NCI-H187 treated with DMSO at 0.1 percent for 48 hours (cell line): ENCODE data around the gene SLC1A7.

Experiments
- DNase-seq: peaks from one replicate; lab custom pipeline; 2025; lab: John Stamatoyannopoulos, UW

SLC1A7 gene

DNA sequence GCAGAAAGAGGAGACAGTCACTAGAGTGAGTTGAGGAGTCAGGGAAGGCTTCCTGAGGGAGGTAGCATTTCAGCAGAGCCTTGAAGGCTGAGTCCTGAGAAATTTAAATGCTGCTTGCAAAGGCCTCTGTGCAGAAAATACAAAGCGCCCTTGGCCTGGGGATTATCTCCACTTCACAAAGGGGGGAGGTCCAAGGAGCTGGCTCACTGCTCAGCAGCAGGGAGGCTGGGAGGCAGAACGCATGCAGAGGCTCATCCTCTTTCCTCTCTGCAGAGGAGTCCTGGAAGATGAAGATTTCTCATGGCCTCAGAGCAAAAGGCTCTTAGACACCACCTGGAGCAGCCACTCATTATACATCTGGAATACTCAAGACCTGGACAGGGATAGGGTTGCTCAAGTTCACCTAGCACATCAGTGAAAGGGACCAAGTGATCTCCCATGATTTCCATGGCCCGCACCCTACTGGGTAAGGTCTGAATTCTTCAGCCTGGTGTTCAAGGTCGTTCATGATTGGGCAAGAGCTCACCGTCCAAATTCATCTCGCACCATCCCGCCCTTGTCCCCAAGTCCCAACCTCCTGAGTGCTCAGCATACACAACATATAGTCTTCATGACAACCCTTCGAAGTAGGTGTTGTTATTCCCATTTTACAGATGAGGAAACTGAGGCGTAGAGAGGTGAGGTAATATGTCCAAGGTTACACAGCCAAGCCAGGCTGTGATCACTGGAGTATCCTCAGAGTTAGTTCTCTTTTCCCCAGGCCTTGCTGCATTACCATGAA is 9.0 kb downstream of the SLC1A7 start:
- DNase-seq = no peak

DNA sequence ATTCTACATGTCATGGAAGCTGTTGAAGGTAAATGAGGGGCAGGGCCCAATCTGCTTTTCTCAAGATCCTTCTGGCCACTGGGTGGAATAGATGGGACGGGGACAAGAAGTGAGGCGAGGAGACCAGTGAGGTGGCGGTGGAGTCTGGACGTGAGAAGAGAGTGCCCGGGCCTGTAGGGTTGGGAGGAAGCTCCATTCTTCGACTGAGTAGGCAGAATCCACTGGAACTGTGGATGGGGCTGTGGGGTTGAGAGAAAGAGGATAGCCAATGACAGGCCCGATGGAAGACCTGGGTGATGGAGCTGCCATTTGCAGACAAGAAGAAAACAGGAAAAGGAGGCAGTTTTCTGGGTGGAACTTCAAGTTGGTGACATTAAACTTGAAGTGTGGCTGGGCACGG is 10.3 kb downstream of the SLC1A7 start:
- no peak for DNase-seq

DNA sequence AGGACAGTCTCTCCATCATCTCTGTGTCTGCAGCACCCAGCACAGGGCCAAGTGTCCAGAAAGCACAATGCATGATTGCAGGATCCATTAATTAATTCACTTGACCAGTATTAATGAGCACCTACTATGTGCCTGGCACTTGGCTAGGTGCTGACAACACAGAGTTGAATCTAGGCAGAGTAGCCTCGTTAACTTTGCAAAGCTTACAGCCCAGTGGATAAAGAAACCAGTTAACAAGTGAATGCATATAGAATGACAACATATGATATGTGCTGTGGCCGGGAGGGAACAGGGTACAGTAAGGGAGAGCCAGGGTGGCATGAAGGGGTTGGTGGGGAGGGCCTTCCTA is 10.9 kb downstream of the SLC1A7 start:
- no peak for DNase-seq

DNA sequence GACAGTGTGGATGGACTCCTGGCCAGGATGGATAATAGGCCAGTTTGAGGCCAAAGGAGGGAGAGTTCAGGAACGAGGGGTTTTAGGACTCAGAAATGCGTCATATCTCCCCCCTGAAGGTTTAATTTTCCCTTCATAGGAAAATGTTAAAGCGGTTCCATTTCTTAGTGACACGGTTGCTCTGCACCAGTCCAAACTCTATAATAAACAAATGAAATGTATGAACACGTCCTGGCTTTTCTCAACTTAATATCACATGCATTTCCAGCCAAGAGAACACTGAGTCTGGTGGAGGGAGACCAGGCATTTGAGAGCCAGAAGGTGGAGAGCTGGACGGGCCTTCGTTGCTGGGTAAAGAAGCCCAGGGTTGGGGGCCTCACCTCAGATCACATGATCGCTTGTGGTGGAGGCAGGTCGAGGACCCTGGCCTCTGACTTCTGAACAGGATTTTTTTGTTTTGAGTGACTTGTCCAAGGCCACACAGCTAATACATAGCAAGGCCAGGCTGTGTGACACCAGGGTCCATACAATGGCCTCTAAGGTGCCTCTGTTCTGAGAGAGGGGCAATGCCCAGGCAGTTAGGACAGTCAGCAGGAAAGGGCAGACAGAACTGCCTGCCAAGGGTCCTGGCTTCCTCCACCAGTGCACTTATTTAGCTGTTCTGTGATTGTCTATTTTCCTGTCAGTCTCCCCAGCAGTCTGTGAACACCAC is 11.4 kb downstream of the SLC1A7 start:
- DNase-seq = no peak

DNA sequence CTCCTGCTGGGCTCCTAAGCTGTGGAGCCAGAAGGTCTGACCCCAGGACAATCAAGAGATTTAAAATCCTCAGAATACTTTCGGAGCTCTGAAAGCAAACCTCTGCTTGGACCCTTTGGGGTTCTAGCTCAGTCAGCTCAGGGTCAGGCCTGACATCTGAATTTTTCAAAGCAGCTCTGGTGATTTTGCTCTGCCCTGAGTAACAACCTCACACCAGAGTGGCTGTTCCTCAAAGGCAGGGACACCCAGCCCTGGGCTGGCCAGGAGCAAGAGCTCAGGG is 11.9 kb downstream of the SLC1A7 start:
- no peak for DNase-seq

DNA sequence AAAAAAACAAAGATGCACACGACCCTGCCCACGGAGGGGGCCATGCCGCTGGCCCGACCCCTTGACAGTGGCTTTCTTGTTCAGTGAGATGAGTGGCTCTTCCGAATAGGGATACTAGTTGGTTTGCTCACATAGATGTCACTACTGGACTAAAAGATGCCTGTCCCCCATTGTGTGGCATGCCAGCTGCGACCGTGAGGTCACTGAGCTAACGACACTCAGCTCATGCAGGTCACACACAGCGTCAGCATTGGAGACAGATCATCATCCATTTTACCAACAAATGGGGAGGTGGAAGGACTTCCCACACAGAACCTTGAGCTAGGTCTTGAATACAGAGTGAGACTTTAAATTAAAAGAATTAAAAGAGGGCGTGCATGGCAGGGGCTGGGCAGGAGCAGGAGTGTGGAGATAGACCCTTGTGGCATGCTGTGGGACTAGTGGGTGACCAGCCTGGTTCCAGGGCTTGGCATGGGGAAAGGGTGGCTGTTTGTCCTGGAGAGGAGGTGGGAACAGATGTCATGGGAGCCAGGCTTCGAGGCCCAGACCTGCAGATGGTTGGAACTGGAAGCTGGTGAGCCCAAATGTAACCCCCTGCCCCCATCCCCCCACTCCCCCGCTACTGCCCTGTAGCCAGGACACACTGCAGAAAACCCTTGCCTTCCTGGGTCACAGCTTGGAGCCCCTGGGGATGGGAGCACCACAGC is 12.4 kb downstream of the SLC1A7 start:
- DNase-seq = no peak

DNA sequence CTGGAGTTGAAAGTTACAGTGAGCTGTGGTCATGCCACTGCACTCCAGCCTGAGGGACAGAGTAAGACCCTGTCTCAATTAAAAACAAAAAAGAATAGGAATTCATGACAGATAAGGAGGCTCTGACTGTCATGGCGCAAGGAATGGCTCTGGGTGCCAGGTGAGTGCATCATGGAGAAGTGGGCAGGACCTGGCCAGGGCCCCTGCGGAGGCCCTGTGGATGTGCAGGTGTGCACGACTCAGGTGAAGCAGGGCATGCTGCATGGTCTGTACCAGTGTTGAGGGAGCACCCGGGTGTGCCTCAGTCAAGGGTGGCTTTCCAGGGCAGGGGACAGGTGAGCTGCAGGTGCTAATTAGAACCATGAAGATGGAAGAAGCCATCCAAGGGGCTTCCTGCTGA is 14.0 kb downstream of the SLC1A7 start:
- DNase-seq = no peak

DNA sequence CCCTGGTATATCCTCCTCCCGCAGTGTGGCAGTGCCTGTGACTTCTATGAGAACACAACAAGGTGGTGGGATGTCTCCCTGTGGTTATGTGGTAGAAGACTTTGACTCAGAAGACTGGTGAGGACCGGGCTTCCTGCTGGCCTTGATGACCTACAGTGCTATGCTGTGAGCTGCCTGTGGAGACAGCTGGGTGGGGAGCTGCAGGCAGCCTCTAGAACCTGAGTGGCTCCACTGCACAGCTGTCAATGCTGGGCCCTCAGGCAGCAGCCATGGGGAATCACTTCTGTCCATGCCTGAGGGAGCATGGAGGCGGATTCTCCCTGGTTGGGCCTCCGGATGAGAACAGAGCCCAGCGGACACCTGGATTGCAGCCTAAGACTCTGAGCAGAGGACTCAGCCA is 14.9 kb downstream of the SLC1A7 start:
- DNase-seq = no peak

DNA sequence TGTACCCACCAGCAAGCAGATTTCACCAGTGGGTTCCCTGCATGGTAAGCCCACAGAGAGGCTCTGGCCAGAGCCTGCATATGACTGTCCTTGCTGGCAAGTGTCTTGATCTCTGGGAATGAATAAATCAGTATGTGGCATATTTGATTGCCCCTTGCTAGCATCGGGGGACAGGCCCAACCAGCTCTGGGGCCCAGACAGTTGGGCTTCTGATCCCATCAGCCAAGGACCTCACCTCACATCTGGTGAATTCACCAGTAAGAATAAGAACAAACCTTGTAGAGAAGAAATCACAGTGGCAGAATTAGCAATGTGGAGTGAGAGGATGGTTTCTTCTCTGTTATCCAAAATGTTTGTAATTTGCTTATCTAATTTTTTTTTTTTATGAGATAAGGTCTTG is 15.9 kb downstream of the SLC1A7 start:
- no peak for DNase-seq

DNA sequence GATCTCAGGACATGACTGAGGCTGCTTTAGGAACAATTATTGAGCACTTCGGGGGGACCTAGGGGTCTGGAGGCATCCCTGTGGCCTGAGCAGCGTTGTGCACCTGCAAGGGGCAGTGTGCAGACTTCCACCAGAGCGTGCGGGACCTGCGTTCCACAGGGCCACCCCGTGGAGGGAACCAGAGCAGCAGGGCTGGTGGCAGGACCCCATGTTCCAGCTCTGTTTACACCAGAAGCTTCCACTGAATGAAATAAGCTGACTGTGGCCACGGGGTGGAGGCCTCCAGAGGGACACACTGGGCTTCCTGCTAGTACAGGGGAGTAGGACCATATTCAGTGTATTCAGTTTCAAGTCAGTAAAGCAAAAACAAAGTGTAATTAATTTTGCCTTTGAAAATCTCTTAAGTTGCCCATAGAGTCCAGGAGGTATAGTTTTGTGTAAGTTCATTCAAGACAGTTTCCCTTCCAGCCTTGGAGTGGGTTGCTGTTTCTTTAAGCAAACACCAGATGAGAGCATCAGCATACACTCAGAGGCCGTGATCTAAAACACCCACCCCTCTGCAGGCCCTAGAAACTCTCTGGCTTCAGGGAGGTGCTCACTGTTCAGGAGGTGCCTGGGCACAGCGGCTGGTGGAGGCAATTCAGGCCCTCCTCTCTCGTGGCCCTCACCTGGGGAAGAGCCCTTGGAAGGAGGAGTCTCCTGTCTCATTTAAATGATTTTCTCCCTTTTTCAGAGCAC is 16.6 kb downstream of the SLC1A7 start:
- no peak for DNase-seq

DNA sequence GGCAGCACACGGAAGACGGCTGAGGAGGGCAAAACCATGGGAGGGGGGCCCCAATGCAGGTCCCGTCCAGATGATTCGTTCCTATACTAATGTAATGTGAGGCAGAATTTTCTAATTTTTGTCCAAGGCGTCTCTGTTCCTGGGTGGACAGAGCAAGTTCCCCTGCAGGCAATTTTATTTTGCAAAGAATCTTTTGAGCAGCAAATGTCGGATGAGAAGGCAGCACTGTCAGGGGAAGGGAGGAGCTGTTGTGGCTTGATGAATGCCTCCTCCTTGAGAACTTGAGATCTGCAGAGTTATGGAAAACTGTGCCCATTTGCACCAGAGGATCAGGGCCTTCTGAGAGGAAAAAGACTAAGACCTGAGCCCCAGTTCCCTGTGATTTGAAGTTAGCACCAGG is 17.3 kb downstream of the SLC1A7 start:
- no peak for DNase-seq

DNA sequence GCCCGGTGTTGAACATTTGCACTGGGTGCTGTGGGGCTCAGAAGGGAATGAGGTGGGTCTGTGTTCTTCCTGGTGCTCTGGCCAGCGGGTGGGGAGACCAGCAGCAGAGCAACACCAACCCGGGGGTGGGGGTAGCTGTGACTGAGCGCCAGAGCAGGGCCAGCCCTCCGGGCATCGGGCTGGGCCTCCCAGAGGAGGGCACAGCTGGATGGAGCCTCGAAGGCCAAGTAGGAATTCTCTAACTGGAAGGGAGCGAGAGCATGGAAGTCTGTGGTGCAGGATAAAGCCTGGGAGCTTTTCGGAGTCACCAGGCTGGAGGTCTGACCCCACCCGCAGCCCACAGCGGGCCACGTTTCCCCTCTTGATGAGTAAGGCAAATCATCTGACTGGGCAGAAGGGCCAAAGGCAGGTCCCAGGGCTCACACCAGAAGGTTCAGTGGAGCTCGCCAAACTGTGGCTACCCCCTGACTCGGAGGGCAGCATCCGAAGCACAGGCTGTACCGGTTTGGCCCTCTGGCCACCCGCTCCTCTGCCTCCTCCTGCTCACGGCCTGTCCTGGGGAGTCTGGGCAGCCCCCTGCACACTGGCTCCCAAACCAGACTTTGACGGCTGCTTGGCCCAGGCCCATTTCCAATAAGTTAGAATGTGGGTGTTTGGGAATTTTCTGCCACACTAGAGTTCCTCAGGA is 18.8 kb downstream of the SLC1A7 start:
- no peak for DNase-seq

DNA sequence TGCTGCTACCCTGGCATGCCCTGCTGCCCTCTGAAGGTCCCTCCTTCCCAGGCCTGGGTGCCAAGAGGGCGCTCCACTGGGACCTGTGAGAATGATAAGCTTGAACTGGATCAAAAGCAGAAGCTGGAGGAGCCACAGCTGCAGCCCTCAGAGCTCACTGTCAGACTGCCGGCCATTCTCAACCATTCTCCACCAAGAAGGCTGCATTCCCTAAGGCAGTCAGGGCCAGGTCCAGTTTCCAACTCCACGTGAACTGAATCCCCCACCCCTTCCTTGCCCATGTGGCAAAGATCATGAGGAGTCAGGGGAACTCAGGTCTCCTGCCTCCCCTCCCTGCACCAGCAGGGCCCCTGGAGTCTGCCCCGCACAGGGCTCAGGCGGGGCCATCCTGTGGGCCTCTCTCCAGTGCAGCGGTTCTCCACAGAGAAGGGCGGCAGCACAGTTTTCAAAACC is 19.5 kb downstream of the SLC1A7 start:
- no peak for DNase-seq

DNA sequence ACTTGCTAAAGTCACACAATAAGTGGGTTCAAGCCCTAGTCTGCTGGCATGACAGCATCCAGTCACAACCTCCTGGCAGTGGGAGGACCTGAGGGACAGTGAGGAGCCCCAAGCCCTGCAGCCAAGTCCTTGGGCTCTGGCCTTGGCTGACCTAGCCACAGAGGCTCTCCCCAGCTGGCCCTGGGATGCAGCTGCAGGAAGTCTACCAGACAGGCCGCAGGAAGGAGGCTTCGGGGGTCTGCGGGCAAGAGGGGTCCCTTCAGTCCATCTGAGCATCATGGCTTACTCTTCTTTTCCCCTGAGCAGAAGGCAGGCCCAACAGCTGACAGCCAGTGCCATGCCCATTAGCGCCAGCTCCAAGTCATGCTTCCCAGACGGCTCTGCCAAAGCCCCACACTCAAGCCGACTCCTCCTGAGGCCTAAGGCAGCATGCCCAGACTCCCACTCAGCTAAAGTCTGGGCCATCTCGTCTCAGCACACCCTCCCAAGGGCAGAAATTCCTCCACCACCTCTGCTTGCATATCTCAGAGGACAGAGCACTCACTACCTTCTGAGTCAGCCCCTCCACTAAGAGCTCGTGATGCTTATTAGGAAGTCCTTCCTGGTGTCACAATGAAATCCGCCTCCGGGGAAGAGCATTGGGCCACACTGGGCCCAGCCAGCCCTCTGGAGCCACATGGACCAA is 20.1 kb downstream of the SLC1A7 start:
- DNase-seq = no peak

DNA sequence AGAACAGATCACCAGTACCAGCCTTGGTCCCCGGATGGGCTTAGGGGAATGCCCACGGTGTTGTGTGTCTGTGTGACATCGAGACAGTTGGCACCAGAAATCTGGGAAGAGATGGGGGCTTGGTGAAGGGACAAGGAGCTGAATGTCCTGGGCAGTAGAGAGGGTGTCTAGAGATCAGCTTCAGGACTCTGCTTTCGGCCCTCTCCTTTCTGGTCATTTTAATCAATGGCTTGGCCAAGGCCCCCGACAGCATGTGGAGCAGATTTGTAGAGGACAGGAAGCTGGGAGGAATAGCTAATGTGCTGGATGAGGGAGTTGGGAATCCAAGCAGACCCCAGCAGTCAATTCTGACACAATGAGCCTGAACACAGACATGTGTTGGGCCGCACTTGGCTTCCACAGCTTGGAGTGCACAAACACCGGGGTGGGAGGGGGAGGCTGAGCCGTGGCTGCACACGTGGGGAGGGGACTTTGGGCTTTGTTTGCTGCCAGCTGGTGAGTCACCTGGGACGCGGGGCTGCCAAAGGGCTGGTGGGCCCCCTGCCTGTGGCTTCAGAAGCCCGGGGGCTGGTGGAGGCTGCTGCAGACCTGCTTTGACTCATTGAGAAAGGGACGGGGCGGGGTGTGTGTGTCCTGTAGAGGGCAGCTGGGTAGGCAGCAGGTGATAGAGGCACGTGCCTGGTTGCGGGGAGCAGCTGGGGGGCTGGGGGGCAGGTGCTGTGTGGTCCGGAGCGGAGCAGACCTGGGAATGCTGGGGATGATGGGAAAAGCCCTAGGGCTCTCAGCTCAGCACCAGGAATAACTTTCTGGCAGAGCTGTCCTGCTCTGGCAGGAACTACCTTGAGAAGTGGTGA is 20.9 kb downstream of the SLC1A7 start:
- no peak for DNase-seq

DNA sequence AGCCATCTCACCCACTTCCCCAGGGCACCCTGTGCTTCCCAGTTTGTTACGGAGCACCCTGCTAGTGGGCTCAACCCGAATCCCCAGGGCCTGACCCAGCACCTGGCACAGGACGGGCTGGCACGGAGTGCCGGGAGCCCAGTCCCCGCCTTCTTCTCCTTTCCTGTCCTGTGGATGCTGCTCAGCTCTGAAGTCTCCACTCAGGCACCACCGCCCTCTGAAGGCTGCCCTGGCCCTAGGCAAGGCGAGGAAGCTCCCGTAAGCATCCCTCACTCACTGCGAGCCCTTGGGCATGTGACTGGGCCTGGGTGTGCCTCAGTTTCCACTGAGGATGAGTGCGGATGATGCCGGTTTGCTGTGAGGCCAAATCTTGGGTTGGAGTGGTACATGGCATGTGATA is 21.8 kb downstream of the SLC1A7 start:
- no peak for DNase-seq

DNA sequence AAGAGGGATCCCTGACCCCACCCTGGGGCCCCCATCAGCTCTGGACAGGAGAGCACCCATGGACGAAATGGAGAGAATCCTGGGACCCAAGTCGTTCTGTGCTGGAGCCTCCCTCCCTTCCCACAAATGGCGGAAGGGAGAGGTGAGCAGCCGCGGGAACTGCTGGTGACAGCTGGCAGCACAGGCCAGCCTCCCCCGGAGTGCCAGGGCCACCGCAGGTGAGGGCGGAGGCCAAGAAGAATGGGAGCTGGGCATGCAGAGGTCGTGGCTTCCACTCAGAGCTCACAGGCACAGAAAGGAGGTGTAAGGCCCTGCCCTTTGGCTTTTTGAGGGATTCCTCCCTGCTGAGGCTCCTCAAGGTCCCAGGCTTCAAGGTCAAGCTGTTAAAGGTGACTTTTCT is 24.6 kb downstream of the SLC1A7 start:
- DNase-seq = no peak

DNA sequence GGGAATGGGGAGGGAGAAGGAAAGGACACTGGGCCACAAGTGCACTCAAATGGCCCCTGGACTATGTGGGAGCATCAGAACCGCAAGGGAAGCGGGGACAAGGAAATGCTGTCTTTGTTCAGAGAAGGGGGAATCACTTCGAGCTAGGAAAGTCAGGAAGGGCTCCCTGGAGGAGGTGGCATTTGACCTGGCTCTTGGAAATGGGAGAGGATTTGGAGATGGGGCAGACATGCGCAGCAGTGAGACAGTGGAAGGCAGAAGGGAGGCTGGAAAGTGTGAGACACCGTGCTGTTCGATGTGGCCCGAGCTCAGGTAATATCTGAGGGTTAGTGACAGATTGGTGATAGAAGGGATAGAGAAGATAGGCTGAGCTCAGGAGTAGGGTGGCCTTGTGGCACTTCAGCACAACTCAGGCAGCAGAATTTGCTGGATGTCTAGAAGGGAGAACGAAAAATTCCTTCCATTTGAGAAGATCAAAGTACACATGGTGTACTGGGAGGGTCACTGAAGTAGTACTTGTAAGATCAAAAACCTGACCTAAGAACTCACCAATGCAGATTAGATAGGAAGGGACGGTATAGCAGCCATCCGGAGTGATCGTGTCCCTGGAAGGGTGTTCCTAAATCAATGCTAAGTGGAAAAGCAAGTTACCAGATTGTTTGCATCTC is 25.4 kb downstream of the SLC1A7 start:
- DNase-seq = no peak

DNA sequence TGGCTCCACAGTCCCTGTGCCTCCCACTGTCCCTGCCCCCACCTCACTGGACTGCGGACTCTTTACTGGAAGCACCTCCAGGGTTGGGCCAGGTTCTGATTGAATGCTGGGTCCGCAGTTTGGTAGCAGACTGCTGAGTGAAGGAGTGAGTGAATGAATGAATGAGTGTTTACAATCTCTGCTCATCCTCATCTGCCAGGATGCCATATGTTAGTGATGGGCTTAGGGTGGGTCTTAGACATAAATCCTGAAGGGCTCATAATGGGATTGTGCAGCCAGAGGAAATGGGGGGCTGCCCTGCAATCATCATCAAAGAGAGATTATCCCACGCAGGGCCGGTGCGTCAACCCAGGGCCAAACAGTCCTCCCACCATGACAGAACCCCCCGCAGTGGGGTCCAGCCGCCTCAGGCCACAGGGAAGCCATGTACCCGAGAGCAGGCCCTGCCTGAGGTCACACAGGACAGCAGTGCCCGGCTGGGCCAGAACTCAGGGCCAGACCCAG is 26.1 kb downstream of the SLC1A7 start:
- DNase-seq = no peak
